Measurements from ENCODE around the gene MTMR8.

DNA sequence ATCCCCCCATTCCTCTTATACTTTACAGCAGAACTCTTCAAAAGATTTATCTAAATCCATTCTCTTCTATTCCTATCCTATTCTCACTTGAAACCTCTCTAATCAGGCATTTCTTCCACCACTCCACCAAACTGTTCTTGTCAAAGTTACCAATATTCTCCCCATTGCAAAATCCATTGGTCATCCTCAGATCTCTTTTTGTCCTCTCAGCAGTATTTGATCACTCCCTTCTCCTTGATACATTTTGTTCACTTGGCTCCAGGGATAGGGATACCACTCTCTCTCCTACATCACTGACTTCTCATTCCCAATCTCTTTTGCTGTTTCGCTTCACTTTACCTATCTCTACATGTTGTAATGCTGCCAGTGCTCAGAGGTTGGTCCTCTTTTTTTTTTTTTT lies 2.8 kb upstream of the MTMR8 start:
- TF ChIP-seq TAF1 (IDR thresholded peaks at IDR 0.05; ENCODE audit: borderline replicate concordance, insufficient read depth, low read length), result no peak
- no peak for TF ChIP-seq POLR2AphosphoS5 (IDR thresholded peaks at IDR 0.05; ENCODE audit: low read depth, low read length)
- TF ChIP-seq, protein P1, sequence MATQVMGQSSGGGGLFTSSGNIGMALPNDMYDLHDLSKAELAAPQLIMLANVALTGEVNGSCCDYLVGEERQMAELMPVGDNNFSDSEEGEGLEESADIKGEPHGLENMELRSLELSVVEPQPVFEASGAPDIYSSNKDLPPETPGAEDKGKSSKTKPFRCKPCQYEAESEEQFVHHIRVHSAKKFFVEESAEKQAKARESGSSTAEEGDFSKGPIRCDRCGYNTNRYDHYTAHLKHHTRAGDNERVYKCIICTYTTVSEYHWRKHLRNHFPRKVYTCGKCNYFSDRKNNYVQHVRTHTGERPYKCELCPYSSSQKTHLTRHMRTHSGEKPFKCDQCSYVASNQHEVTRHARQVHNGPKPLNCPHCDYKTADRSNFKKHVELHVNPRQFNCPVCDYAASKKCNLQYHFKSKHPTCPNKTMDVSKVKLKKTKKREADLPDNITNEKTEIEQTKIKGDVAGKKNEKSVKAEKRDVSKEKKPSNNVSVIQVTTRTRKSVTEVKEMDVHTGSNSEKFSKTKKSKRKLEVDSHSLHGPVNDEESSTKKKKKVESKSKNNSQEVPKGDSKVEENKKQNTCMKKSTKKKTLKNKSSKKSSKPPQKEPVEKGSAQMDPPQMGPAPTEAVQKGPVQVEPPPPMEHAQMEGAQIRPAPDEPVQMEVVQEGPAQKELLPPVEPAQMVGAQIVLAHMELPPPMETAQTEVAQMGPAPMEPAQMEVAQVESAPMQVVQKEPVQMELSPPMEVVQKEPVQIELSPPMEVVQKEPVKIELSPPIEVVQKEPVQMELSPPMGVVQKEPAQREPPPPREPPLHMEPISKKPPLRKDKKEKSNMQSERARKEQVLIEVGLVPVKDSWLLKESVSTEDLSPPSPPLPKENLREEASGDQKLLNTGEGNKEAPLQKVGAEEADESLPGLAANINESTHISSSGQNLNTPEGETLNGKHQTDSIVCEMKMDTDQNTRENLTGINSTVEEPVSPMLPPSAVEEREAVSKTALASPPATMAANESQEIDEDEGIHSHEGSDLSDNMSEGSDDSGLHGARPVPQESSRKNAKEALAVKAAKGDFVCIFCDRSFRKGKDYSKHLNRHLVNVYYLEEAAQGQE (IDR thresholded peaks at IDR 0.05; ENCODE audit: insufficient read depth in 1 of 2, low read depth in 2 of 2, low read length in 2 of 2), result no peak
